SK-N-SH (cell line): ENCODE data around the gene CBLB.

Source experiments
- CTCF ChIP-seq: fragments of 200-600 bp; sonication (generic); IDR thresholded peaks from 2 replicates; pipeline ENCODE4 v1.6.1; 2017; ENCODE audit warnings: antibody characterized with exemption, mild to moderate bottlenecking, moderate library complexity
- EP300 ChIP-seq, 2 experiments: IDR thresholded peaks; 2 replicates each; pipeline versions ENCODE4 v1.4.0 to v1.6.1; 2012; ENCODE audit warnings: borderline replicate concordance in 1 of 2, low read depth in 1 of 2, low read length in 1 of 2
- FOXM1 ChIP-seq: IDR thresholded peaks from 2 replicates; pipeline ENCODE4 v1.4.0; 2012; ENCODE audit warnings: low read depth, mild to moderate bottlenecking
- SIN3A ChIP-seq: IDR thresholded peaks from 2 replicates; pipeline ENCODE4 v1.6.1; 2012; ENCODE audit warnings: low read depth, mild to moderate bottlenecking, low read length, moderate library complexity, borderline replicate concordance
- TEAD4 ChIP-seq: IDR thresholded peaks from 2 replicates; pipeline ENCODE4 v1.4.0; 2012; ENCODE audit warnings: mild to moderate bottlenecking, borderline replicate concordance; ENCODE audit not compliant: insufficient read depth
- ZBTB33 ChIP-seq: IDR thresholded peaks from 2 replicates; pipeline ENCODE4 v1.4.0; 2012; ENCODE audit warnings: low read depth, borderline replicate concordance

GRCh38 chr3:105611304-105612192, 257.3 kb downstream of the CBLB start:
- no peak for TF ChIP-seq CTCF
- no peak for TF ChIP-seq ZBTB33
- TF ChIP-seq TEAD4: no peak
- no peak for TF ChIP-seq FOXM1
- no peak for TF ChIP-seq SIN3A
- no peak for TF ChIP-seq EP300 (IDR thresholded peaks at IDR 0.05; ENCODE audit: borderline replicate concordance in 1 of 2, low read depth in 1 of 2, low read length in 1 of 2)
